DMS114 treated with DMSO at 0.1 percent for 48 hours (cell line): Measurements from ENCODE around the gene AP3D1.

Source experiments
- DNase-seq: peaks from one replicate; lab custom pipeline; 2025; ENCODE audit not compliant: unreplicated experiment; lab: John Stamatoyannopoulos, UW

AP3D1 gene

DNA sequence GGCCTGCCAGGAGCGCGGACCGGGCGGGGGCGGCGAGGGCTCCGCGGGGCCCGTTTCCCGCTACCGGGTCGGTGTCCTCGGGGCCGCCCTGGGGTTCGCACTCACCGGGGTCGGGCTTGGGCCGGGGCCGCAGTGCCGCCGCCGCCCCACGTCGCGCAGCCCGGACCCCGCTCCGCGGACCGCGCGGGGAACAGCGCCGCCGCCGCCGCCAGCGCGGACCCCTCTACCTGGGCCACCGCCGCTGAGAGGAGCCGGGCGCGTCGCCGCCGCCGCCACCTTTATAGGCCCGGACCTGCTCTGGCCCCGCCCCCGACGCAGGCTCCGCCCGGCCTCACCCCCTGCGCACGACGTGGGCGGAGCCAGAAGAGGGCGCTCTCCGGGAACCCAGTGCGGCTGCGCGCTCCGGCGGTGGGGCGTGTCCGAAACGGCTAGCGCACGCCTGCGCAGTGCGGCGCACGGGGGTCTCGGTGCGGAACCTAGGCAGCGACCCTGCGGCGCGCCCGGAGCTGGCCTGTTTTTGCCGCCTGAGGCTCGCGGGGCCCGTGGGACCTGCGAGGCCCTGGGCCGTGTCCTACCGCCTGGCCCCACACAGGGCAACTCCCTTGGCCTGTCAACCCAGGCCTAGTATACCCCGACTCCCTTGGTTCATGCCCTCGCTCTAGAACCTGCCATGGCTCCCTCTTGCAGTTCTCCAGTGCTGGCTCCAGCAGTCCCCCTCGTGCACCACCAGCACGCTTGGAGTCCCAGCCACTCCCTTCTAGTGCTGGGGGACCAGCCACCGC, 100.2 kb downstream of the AP3D1 start, which contains the start of gene MKNK2:
Gene MKNK2, minus strand, starts transcription at position 254 of the 782 bp plus-strand sequence. CDS start 393 bp downstream, outside the sequence.
- peak; percentile 23 for DNase-seq
